ENCODE results near the gene TMEM131.

Gene TMEM131

GRCh38 chr2:97720746-97721145, 275.0 kb downstream of the TMEM131 start:
- no peak for TF ChIP-seq CTCF (IDR thresholded peaks at IDR 0.05; ENCODE audit: borderline replicate concordance, insufficient read depth, low read depth, low read length)
- H3K4me3 ChIP-seq (ENCODE audit: low read depth, low read length), result no peak overlapping the region

GRCh38 chr2:97719362-97720155, 276.2 kb downstream of the TMEM131 start:
- no peak overlapping the region for H3K4me3 ChIP-seq (ENCODE audit: low read depth, low read length)
- TF ChIP-seq CTCF (IDR thresholded peaks at IDR 0.05; ENCODE audit: borderline replicate concordance, insufficient read depth, low read depth, low read length), result no peak

- no peak for TF ChIP-seq CTCF (IDR thresholded peaks at IDR 0.05; ENCODE audit: borderline replicate concordance, insufficient read depth, low read depth, low read length)
- no peak overlapping the region for H3K4me3 ChIP-seq (ENCODE audit: low read depth, low read length)
Measured at GRCh38 chr2:97718942-97719341, 276.8 kb downstream of the TMEM131 start.

- TF ChIP-seq CTCF (IDR thresholded peaks at IDR 0.05; ENCODE audit: borderline replicate concordance, insufficient read depth, low read depth, low read length), result no peak
- H3K4me3 ChIP-seq (ENCODE audit: low read depth, low read length), result no peak overlapping the region
Measured at GRCh38 chr2:97718051-97718882, 277.5 kb downstream of the TMEM131 start.

DNA sequence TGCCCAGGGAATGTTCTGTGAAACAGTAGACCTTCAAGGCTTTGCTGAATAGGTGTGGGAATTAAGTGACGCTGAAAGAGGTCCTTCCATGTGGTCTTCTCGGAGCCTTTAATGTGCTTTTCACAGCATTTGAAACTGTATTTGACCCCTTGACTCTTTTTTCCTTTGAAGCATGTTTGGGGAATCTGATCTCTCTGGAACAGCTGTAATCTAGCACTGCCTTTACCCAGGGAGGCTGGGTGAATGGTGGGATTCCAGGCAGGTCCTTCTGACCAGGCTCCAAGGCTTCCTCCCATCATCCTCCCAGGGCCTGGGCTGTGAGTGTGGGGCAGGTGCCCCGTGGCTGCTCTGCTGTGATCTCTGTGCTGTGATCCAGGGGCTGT, 278.1 kb downstream of the TMEM131 start:
- no peak overlapping the region for H3K4me3 ChIP-seq (ENCODE audit: low read depth, low read length)

More for the DNA sequence above, 278.1 kb downstream of the TMEM131 start:
- no peak for TF ChIP-seq CTCF (IDR thresholded peaks at IDR 0.05; ENCODE audit: borderline replicate concordance, insufficient read depth, low read depth, low read length)
